Thyroid gland (tissue), 4 donors: ENCODE measurements around the gene ABCA4. TPM values are rescaled to one million over a fixed set of nuclear protein-coding genes. Genes with fewer than 3 reads are reported as not detected.
"Not testable (repeated sequence)": the region's sequence is repeated elsewhere in the genome, so short reads cannot be mapped to it uniquely, and the experiment has no call there.

Source experiments
- DNase-seq, 2 donors: peaks; one replicate each; pipeline ENCODE4 v3.0.0-alpha.2; 2019
- H3K27ac ChIP-seq, 3 donors: fragments of 200-600 bp; sonication (generic); 1 replicate in 2 of 3; 2 replicates in 1 of 3; pipeline ENCODE4 v1.5.1; 2016 to 2019; ENCODE audit warnings: mild to moderate bottlenecking in 1 of 3, moderate library complexity in 1 of 3
- H3K27me3 ChIP-seq: fragments of 200-600 bp; sonication (generic); one replicate; pipeline ENCODE4 v1.5.1; 2019
- H3K36me3 ChIP-seq, 2 donors: fragments of 200-600 bp; sonication (generic); one replicate each; pipeline ENCODE4 v1.5.1; 2016 to 2019
- H3K4me1 ChIP-seq, 2 donors: fragments of 200-600 bp; sonication (generic); one replicate each; pipeline ENCODE4 v1.5.1; 2017 to 2019
- H3K4me3 ChIP-seq, 3 donors: fragments of 200-600 bp; sonication (generic); replicated peaks in 1 of 3; 1 replicate in 2 of 3; 2 replicates in 1 of 3; pipeline ENCODE4 v1.5.1; 2016; ENCODE audit warnings: mild to moderate bottlenecking in 1 of 3
- H3K9me3 ChIP-seq: fragments of 200-600 bp; sonication (generic); one replicate; pipeline ENCODE4 v1.5.1; 2017
- POLR2A ChIP-seq, 2 donors: fragments of 450-650 bp; IDR thresholded peaks; one replicate each; pipeline ENCODE4 v1.6.1; 2017; ENCODE audit warnings: antibody characterized with exemption in 2 of 2, mild to moderate bottlenecking in 2 of 2, moderate library complexity in 1 of 2
- WGBS, 2 donors: methylation state at CpG; one replicate each; pipeline ENCODE4 v1.1.5; 2017; 5-methylcytosine and 5-hydroxymethylcytosine counted together
- intact Hi-C: fragments of 100-400 bp; cut with DNase I; formaldehyde crosslinking; loops from one replicate; pipeline ENCODE4 v1.15.1; 2023
- total RNA-seq, 4 donors: library from RNA; depleted of rRNA; stranded (reverse); fragments of >200 nt; gene quantifications; one replicate each; pipeline ENCODE4 v1.2.3, GENCODE V29; 2016
- TF ChIP-seq, protein P1 (sequence below), 6 experiments: fragments of 200-600 bp in 3 of 6; fragments of 450-650 bp in 3 of 6; sonication (generic) in 3 of 6; IDR thresholded peaks; one replicate each; pipeline ENCODE4 v1.5.1; 2016 to 2019; ENCODE audit warnings: antibody characterized with exemption in 6 of 6, mild to moderate bottlenecking in 2 of 6, inconsistent platforms in 1 of 6, moderate library complexity in 1 of 6

The ABCA4 gene
- total RNA-seq: 1 to 10 TPM in 1 of 4 donors, under 1 TPM in 3; 0.44 to 1.0 (median 0.82) TPM

DNA sequence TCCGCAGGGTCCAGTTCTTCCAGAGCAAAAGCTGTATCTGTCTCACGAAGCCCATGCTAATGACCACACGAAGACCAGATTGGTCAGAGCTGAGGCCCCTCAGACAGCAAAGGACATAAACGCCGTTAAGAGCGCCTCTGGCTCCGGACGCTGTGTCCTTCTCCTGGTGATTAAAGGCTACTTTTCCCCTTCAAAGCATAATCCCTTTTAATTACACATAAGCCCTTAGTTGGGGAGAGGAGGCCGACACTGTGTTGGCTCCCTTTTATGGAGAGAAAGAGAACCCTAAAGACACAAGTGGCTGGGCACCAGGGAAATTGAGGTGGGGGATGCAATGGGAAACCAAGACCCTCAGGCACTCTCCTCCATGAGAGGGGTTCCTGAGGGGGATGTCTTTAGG is at the start of gene ABCA4:
Gene ABCA4, minus strand, starts transcription at position 158 of the 400 bp plus-strand sequence. Its CDS starts 103 bp downstream, at position 55.
- DNase-seq: no peak
- Histone ChIP-seq H3K4me3 (no peak within 1 kb of the TSS), H3K27ac (no peak within 1 kb of the TSS), H3K9me3 (no peaks in the 10 kb centered on the region), H3K36me3 (no peaks in the 10 kb centered on the region), H3K4me1 (peaks cover 23 to 30% of the 10 kb centered on the region in 2 donors), H3K27me3 (no peaks in the 10 kb centered on the region)
- WGBS, 2 donors: 91 to 96% methylated on average over 9 of the region's 9 CpGs
- intact Hi-C loops: no loop called here
- TF ChIP-seq, protein P1, sequence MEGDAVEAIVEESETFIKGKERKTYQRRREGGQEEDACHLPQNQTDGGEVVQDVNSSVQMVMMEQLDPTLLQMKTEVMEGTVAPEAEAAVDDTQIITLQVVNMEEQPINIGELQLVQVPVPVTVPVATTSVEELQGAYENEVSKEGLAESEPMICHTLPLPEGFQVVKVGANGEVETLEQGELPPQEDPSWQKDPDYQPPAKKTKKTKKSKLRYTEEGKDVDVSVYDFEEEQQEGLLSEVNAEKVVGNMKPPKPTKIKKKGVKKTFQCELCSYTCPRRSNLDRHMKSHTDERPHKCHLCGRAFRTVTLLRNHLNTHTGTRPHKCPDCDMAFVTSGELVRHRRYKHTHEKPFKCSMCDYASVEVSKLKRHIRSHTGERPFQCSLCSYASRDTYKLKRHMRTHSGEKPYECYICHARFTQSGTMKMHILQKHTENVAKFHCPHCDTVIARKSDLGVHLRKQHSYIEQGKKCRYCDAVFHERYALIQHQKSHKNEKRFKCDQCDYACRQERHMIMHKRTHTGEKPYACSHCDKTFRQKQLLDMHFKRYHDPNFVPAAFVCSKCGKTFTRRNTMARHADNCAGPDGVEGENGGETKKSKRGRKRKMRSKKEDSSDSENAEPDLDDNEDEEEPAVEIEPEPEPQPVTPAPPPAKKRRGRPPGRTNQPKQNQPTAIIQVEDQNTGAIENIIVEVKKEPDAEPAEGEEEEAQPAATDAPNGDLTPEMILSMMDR (IDR thresholded peaks at IDR 0.05): no peak
- no peak for TF ChIP-seq POLR2A (IDR thresholded peaks at IDR 0.05)

DNA sequence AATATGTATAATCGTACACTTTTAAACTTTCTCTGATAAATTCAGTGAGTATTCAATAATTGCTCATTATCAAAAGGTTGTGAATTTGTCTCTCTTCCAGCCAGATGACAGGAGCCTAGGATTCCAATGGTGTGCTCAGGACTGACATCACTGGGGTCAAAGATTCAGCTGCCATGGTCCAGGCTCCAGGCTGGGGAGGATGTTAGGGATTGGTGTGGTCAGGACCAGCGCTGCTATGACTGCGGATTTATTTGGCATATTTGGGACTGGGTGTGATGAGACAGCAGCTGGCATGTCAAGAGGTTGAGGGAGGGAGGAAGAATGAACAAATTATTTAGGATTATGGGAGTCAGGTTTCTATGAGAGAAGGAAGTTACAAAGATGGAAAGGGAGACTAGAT is 48.2 kb upstream of the ABCA4 start:
- whole genome bisulfite sequencing, 2 donors: 88 to 92% methylated on average over 3 of the region's 3 CpGs
- DNase-seq: no peak
- no peak overlapping the region for H3K27ac ChIP-seq
- H3K4me1 ChIP-seq: peaks cover 4 to 8% of the 10 kb centered on the region in 2 donors
- H3K4me3 ChIP-seq: no peak overlapping the region
- intact Hi-C loops: no loop called here
- H3K27me3 ChIP-seq: no peaks in the 10 kb centered on the region
- TF ChIP-seq, protein P1 (IDR thresholded peaks at IDR 0.05): no peak
- TF ChIP-seq POLR2A (IDR thresholded peaks at IDR 0.05): no peak
- no peaks in the 10 kb centered on the region for H3K9me3 ChIP-seq
- peaks cover 4 to 15% of the 10 kb centered on the region in 2 donors for H3K36me3 ChIP-seq

DNA sequence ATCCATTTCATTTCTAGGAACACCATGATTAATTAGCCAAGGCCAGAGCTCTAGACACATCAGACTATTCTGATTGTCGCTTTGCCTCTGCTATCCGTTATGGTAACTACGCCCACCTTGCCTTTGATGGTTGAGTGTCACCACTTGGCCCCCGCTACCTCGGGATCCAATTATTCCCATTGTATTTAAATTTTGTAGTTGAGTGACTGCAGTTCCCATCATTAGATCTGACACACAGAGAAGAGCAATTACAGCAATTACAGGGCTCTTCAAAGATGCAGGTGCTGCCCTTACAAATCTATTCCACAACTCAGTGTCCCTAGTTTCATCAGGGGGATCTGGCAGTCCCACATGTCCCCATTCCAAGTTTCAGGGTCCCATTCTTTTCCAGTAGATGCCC is 44.9 kb upstream of the ABCA4 start:
- Histone ChIP-seq H3K27ac (no peak overlapping the region), H3K36me3 (no peaks in the 10 kb centered on the region), H3K4me1 (peaks cover 0 to 2% of the 10 kb centered on the region in 2 donors), H3K4me3 (no peak overlapping the region), H3K9me3 (no peaks in the 10 kb centered on the region), H3K27me3 (no peaks in the 10 kb centered on the region)
- intact Hi-C loops: no loop called here
- no peak for DNase-seq
- 95 to 97% methylated on average over 5 of the region's 5 CpGs for WGBS, 2 donors
- no peak for TF ChIP-seq POLR2A (IDR thresholded peaks at IDR 0.05)
- TF ChIP-seq, protein P1 (IDR thresholded peaks at IDR 0.05): no peak

DNA sequence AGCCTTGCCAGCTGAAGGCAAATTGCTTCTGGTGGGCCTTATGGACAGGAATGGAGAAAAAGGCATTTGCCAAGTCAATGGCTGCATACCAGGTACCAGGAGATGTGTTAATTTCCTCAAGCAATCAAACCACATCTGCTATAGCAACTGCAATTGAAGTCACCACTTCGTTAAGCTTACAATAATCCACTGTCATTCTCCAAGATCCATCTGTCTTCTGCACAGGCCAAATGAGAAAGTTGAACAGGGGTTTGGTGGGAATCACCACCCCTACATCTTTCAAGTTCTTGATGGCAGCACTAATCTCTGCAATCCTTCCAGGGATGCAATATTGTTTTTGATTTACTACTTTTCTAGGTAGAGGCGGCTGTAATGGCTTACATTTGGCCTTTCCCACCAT is 43.9 kb upstream of the ABCA4 start:
- intact Hi-C loops, H3K27ac ChIP-seq, H3K36me3 ChIP-seq, H3K4me3 ChIP-seq, H3K27me3 ChIP-seq, H3K9me3 ChIP-seq, DNase-seq, H3K4me1 ChIP-seq: not testable (repeated sequence)
- WGBS, 2 donors: 83% methylated on average over 2 of the region's 2 CpGs

DNA sequence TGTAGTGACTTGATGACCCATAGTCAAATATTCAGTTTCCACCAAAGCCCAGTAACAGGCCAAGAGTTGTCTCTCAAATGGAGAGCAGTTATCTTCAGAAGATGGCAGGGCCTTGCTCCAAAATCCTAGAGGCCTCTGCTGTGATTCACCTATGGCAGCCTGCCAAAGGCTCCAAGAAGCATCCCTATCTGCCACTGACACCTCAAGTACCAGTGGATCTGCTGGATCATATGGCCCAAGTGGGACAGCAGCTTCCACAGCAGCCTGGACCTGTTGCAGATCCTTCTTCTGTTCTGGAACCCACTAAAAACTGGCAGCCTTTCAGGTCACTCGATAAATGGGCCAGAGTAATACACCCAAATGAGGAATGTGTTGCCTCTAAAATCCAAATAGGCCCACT is 43.2 kb upstream of the ABCA4 start:
- H3K36me3 ChIP-seq, H3K27ac ChIP-seq, H3K4me1 ChIP-seq, H3K9me3 ChIP-seq, H3K27me3 ChIP-seq, DNase-seq, intact Hi-C loops, H3K4me3 ChIP-seq: not testable (repeated sequence)
- 86 to 94% methylated on average over 1 of the region's 1 CpG for WGBS, 2 donors

DNA sequence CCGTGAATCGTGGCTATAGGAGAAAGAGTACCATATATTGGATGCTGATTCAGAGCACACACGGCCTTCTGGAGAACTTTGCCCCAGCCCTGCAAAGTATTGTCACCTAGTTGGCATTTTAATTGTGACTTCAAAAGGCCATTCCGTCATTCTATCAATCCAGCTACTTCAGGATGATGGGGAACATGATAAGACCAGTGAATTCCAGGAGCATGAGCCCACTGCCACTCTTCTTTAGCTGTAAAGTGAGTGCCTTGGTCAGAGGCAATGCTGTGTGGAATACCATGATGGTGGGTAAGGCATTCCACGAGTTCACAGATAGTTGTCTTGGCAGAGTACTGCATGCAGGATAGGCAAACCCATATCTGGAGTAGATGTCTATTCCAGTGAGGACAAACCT is 42.3 kb upstream of the ABCA4 start:
- H3K27me3 ChIP-seq, H3K36me3 ChIP-seq, H3K27ac ChIP-seq, DNase-seq, H3K9me3 ChIP-seq, intact Hi-C loops, H3K4me3 ChIP-seq, H3K4me1 ChIP-seq: not testable (repeated sequence)
- WGBS, 2 donors: 95 to 97% methylated on average over 5 of the region's 5 CpGs

DNA sequence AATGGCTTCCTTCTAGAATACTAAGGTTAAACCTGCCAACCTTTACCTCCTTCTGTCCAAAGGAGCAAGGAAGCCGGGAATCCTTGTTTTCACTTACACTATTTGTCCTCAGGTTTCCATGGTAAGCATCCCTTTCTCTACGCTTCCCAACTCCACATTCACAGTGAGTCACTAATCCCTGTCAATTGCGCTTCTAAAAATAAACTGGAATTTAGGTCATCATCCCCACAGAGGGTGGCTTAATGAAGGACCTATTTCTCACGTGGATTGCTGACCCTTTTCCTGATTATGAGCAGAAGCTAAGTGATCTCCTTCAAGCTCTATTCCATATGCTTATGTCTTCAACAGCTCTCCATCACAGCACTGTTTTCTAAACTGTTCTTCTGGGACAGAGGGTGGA is 39.9 kb upstream of the ABCA4 start:
- no peaks in the 10 kb centered on the region for H3K9me3 ChIP-seq
- H3K36me3 ChIP-seq: no peaks in the 10 kb centered on the region
- H3K4me3 ChIP-seq: no peak overlapping the region
- WGBS, 2 donors: 50 to 55% methylated on average over 4 of the region's 4 CpGs
- H3K27ac ChIP-seq: no peak overlapping the region
- H3K27me3 ChIP-seq: no peaks in the 10 kb centered on the region
- intact Hi-C loops: no loop called here
- peaks cover 0 to 7% of the 10 kb centered on the region in 2 donors for H3K4me1 ChIP-seq
- no peak for DNase-seq
- no peak for TF ChIP-seq POLR2A (IDR thresholded peaks at IDR 0.05)
- TF ChIP-seq, protein P1 (IDR thresholded peaks at IDR 0.05): no peak
